ENCODE results near the gene CSTPP1. TPM values are rescaled to one million over a fixed set of nuclear protein-coding genes. Genes with fewer than 3 reads are reported as not detected.

CSTPP1 gene
- total and polyA plus RNA-seq, 3 donors from 2014 or later: 39.0 to 70.0 (median 44.9) TPM

DNA sequence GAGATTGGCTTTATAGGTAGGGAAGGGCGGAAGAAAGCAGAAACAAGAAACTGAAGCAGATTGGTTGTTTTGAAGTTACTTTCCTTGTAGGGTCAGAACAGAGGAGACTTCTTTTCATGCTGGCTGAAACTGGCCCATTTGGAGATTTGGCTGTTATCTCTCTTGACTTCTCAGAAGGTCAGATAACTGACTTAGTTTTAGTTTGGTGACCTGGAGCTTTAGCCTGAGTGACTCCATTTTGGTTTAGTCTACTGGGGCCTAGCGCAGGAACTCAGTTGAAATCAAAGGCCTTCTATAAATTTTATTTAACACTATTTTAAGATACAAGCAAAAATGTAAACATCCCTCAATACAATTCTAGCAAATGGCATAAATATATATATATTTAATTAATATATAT lies 31.4 kb downstream of the CSTPP1 start:
- TF ChIP-seq, protein P1, sequence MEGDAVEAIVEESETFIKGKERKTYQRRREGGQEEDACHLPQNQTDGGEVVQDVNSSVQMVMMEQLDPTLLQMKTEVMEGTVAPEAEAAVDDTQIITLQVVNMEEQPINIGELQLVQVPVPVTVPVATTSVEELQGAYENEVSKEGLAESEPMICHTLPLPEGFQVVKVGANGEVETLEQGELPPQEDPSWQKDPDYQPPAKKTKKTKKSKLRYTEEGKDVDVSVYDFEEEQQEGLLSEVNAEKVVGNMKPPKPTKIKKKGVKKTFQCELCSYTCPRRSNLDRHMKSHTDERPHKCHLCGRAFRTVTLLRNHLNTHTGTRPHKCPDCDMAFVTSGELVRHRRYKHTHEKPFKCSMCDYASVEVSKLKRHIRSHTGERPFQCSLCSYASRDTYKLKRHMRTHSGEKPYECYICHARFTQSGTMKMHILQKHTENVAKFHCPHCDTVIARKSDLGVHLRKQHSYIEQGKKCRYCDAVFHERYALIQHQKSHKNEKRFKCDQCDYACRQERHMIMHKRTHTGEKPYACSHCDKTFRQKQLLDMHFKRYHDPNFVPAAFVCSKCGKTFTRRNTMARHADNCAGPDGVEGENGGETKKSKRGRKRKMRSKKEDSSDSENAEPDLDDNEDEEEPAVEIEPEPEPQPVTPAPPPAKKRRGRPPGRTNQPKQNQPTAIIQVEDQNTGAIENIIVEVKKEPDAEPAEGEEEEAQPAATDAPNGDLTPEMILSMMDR (IDR thresholded peaks at IDR 0.05): no peak
- TF ChIP-seq POLR2A (IDR thresholded peaks at IDR 0.05): no peak
- no peak for DNase-seq
- no peak overlapping the region for H3K27ac ChIP-seq
- intact Hi-C loops (cut with DNase I; ENCODE audit: low total_unique reads): no loop called here
- 96% methylated on average over 2 of the region's 2 CpGs for WGBS, 2 donors
- H3K4me1 ChIP-seq: no peaks in the 10 kb centered on the region
- H3K4me3 ChIP-seq: no peak overlapping the region
- H3K27me3 ChIP-seq: no peaks in the 10 kb centered on the region
- H3K9me3 ChIP-seq: no peaks in the 10 kb centered on the region
- H3K36me3 ChIP-seq (ENCODE audit: low read depth, missing control alignments): no peaks in the 10 kb centered on the region

DNA sequence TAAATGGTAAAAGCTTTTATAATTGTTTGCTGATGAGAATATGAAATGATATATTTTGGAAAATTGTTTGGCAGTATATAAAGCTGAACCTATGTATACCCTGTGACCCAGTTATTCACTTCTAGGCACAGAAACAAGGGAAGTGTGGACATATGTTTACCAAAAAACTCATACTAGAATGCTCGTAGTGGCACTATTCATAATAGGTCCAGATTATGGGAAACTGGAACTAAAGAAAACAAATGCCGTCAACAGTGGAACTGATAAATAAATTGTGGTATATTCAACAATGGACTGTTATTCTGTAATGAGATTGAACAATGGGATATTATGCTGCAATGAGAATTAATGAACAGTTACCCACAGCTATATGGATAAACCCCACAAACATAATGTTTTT lies 32.8 kb downstream of the CSTPP1 start:
- Histone ChIP-seq H3K9me3 (no peaks in the 10 kb centered on the region), H3K27me3 (no peaks in the 10 kb centered on the region)

DNA sequence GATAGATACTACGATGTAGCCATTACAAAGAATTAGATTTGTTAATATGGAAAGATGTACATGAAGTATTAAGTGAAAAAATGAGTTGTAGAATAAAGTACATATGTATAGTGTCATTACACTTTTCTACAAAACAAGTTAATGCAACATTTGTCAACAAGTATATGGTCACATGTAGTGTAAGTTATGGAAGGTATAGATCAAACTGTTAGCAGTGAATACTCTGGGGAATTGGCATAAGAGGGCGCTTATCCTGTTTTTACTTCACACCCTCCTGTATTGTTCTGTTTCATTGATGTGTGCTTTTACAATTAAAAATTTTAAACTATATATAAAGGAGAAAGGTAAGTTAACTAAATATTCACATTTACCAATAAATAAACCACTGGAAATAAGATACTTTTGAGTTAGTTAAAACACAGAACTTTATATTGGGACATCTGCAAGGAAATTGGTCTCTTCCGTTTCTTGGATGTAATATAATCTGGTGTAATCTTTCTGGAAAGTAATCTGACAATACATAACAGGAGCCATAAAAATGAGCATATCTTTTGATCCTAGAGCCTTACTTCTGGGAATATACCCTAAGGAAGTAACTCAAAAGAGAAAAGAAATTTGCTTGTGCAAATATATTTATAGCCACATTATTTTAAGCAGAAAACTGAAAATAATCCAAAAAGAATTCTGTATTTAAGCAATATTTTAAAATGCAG lies 34.5 kb downstream of the CSTPP1 start:
- Histone ChIP-seq H3K4me1 (no peaks in the 10 kb centered on the region), H3K36me3 (ENCODE audit: low read depth, missing control alignments) (no peaks in the 10 kb centered on the region), H3K27ac (no peak overlapping the region), H3K4me3 (no peak overlapping the region), H3K27me3 (no peaks in the 10 kb centered on the region), H3K9me3 (no peaks in the 10 kb centered on the region)
- no peak for TF ChIP-seq POLR2A (IDR thresholded peaks at IDR 0.05)
- TF ChIP-seq, protein P1 (IDR thresholded peaks at IDR 0.05): no peak
- 94 to 96% methylated on average over 3 of the region's 3 CpGs for WGBS, 2 donors
- intact Hi-C loops (cut with DNase I; ENCODE audit: low total_unique reads): no loop called here
- no peak for DNase-seq

More for the DNA sequence above, 32.8 kb downstream of the CSTPP1 start:
- Histone ChIP-seq H3K4me3 (no peak overlapping the region), H3K27ac (no peak overlapping the region), H3K4me1 (no peaks in the 10 kb centered on the region), H3K36me3 (ENCODE audit: low read depth, missing control alignments) (no peaks in the 10 kb centered on the region)
- 80 to 92% methylated on average over 2 of the region's 2 CpGs for WGBS, 2 donors
- no peak for TF ChIP-seq POLR2A (IDR thresholded peaks at IDR 0.05)
- TF ChIP-seq, protein P1 (IDR thresholded peaks at IDR 0.05): no peak
- DNase-seq: no peak
- intact Hi-C loops (cut with DNase I; ENCODE audit: low total_unique reads): no loop called here

DNA sequence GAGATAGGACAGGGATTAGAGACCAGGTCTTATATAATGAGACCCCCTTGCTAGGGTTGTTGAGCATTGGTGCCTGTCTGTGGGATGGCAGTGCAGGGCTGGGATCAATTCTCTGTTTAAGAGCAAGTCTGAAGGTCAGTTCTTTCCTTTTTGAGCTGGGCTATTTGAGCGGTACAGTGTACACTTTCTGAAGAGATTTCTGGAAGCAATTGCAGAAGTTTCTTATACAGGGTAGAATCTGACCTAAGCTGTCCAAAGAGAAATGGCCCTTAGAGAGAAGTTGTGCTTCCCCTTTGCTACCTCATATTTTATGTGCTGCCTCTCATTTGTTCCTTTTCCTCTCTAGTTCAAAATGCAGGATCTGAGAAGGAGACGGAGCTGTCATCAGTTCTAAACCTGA lies 35.8 kb downstream of the CSTPP1 start:
- TF ChIP-seq POLR2A (IDR thresholded peaks at IDR 0.05): no peak
- TF ChIP-seq, protein P1 (IDR thresholded peaks at IDR 0.05): no peak
- Histone ChIP-seq H3K4me3 (no peak overlapping the region), H3K9me3 (no peaks in the 10 kb centered on the region), H3K4me1 (no peaks in the 10 kb centered on the region), H3K36me3 (ENCODE audit: low read depth, missing control alignments) (no peaks in the 10 kb centered on the region), H3K27me3 (no peaks in the 10 kb centered on the region), H3K27ac (no peak overlapping the region)
- intact Hi-C loops (cut with DNase I; ENCODE audit: low total_unique reads): no loop called here
- DNase-seq: no peak
- WGBS, 2 donors: 63 to 74% methylated on average over 2 of the region's 2 CpGs

DNA sequence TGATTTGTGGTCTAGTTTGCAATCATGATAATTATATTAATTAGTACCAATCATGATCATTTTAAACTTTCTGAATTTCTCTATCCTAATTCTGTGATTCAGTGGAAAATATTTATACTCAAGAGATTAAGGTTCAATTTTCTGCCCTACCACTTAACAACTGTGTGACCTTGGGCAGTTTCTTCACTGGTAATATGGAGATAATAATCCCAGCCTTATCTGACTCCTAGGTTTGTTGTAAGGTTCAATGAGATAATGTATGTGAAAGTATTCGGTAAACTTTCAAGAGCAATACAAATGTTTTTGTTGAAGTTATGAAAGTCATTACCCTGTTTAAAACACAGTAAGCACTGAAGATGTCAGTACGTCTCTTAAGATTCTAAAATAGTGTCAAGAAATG lies 36.3 kb downstream of the CSTPP1 start:
- intact Hi-C loops (cut with DNase I; ENCODE audit: low total_unique reads): no loop called here
- H3K27ac ChIP-seq: no peak overlapping the region
- TF ChIP-seq POLR2A (IDR thresholded peaks at IDR 0.05): no peak
- TF ChIP-seq, protein P1 (IDR thresholded peaks at IDR 0.05): no peak
- no peaks in the 10 kb centered on the region for H3K9me3 ChIP-seq
- H3K27me3 ChIP-seq: no peaks in the 10 kb centered on the region
- H3K4me1 ChIP-seq: no peaks in the 10 kb centered on the region
- WGBS, 2 donors: 70 to 86% methylated on average over 2 of the region's 2 CpGs
- no peak for DNase-seq
- H3K4me3 ChIP-seq: no peak overlapping the region
- no peaks in the 10 kb centered on the region for H3K36me3 ChIP-seq (ENCODE audit: low read depth, missing control alignments)
